GM18868 (cell line): Measurements from ENCODE around the gene LHFPL4.

ENCODE experiments used
- ATAC-seq: cut with Tn5 transposase; IDR thresholded peaks from one replicate; pipeline ENCODE4 v1.9.1; 2021; ENCODE audit warnings: mild to moderate bottlenecking, moderate library complexity; ENCODE audit not compliant: unreplicated experiment

The LHFPL4 gene

GRCh38 chr3:9476935-9477334, 76.7 kb downstream of the LHFPL4 start:
- ATAC-seq, result no peak

- ATAC-seq, result no peak
These were observed 79.1 kb downstream of the LHFPL4 start for GRCh38 chr3:9474482-9474881.

- ATAC-seq, result no peak
These were observed 80.0 kb downstream of the LHFPL4 start for GRCh38 chr3:9473496-9474065.

- no peak for ATAC-seq
These were observed 83.6 kb downstream of the LHFPL4 start for GRCh38 chr3:9469986-9470385.

GRCh38 chr3:9468460-9468859, 85.2 kb downstream of the LHFPL4 start:
- no peak for ATAC-seq

- no peak for ATAC-seq
These were observed 86.2 kb downstream of the LHFPL4 start for GRCh38 chr3:9467451-9467850.

GRCh38 chr3:9455596-9456131, 98.0 kb downstream of the LHFPL4 start:
- ATAC-seq, result no peak

GRCh38 chr3:9452417-9452816, 101.2 kb downstream of the LHFPL4 start:
- ATAC-seq, result no peak

GRCh38 chr3:9450991-9451390, 102.6 kb downstream of the LHFPL4 start:
- ATAC-seq, result no peak

- no peak for ATAC-seq
These were observed 103.5 kb downstream of the LHFPL4 start for GRCh38 chr3:9450126-9450525.

GRCh38 chr3:9448643-9449042, 105.0 kb downstream of the LHFPL4 start:
- ATAC-seq, result no peak
